ENCODE measurements around the gene STAG3.
"Not testable (repeated sequence)": the region's sequence is repeated elsewhere in the genome, so short reads cannot be mapped to it uniquely, and the experiment has no call there.

Gene STAG3

GRCh38 chr7:100190048-100190711 lies 12.5 kb downstream of the STAG3 start (continued):
- TF ChIP-seq TSHZ2 (CRISPR knock-in tag; IDR thresholded peaks at IDR 0.05) (no peak), TCF4 (CRISPR knock-in tag; IDR thresholded peaks at IDR 0.05; ENCODE audit: borderline replicate concordance) (no peak), ARNTL (CRISPR knock-in tag; IDR thresholded peaks at IDR 0.05; ENCODE audit: borderline replicate concordance, low read depth) (no peak), OSR1 (CRISPR knock-in tag; IDR thresholded peaks at IDR 0.05) (no peak), ISL1 (CRISPR knock-in tag; IDR thresholded peaks at IDR 0.05) (no peak), CSDC2 (CRISPR knock-in tag; IDR thresholded peaks at IDR 0.05) (no peak), ZNF8 (CRISPR knock-in tag; IDR thresholded peaks at IDR 0.05) (no peak)

GRCh38 chr7:100191775-100192174 lies 14.1 kb downstream of the STAG3 start:
- no peak for TF ChIP-seq CSDC2 (CRISPR knock-in tag; IDR thresholded peaks at IDR 0.05)
- no peak for TF ChIP-seq RARB (CRISPR knock-in tag; IDR thresholded peaks at IDR 0.05)
- TF ChIP-seq ISL1 (CRISPR knock-in tag; IDR thresholded peaks at IDR 0.05) = no peak
- TF ChIP-seq CREB5 (CRISPR knock-in tag; IDR thresholded peaks at IDR 0.05; ENCODE audit: low read depth) = no peak
- no peak for TF ChIP-seq ARNTL (CRISPR knock-in tag; IDR thresholded peaks at IDR 0.05; ENCODE audit: borderline replicate concordance, low read depth)
- TF ChIP-seq SNAI2 (CRISPR knock-in tag; IDR thresholded peaks at IDR 0.05) = no peak
- no peak for TF ChIP-seq POU6F1 (CRISPR knock-in tag; IDR thresholded peaks at IDR 0.05; ENCODE audit: borderline replicate concordance, low read depth)
- TF ChIP-seq PPARA (CRISPR knock-in tag; IDR thresholded peaks at IDR 0.05; ENCODE audit: borderline replicate concordance) = no peak
- TF ChIP-seq BACH2 (CRISPR knock-in tag; IDR thresholded peaks at IDR 0.05; ENCODE audit: borderline replicate concordance) = no peak
- no peak for TF ChIP-seq ZFP30 (CRISPR knock-in tag; IDR thresholded peaks at IDR 0.05)
- TF ChIP-seq ESRRG (CRISPR knock-in tag; IDR thresholded peaks at IDR 0.05) = no peak
- TF ChIP-seq TOX (CRISPR knock-in tag; IDR thresholded peaks at IDR 0.05; ENCODE audit: borderline replicate concordance) = no peak
- TF ChIP-seq ZC3H10 (CRISPR knock-in tag; IDR thresholded peaks at IDR 0.05) = no peak
- no peak for TF ChIP-seq TSHZ2 (CRISPR knock-in tag; IDR thresholded peaks at IDR 0.05)
- no peak for TF ChIP-seq ZNF565 (CRISPR knock-in tag; conservative IDR thresholded peaks at IDR 0.05; ENCODE audit: low read depth)
- no peak for TF ChIP-seq ZNF70 (CRISPR knock-in tag; IDR thresholded peaks at IDR 0.05)
- no peak for ATAC-seq

GRCh38 chr7:100192281-100192862 lies 14.7 kb downstream of the STAG3 start:
- not testable (repeated sequence) for ATAC-seq

- no peak for ATAC-seq
- TF ChIP-seq ZNF565 (CRISPR knock-in tag; conservative IDR thresholded peaks at IDR 0.05; ENCODE audit: low read depth) = no peak
- TF ChIP-seq ZNF8 (CRISPR knock-in tag; IDR thresholded peaks at IDR 0.05) = no peak
- TF ChIP-seq TCF4 (CRISPR knock-in tag; IDR thresholded peaks at IDR 0.05; ENCODE audit: borderline replicate concordance) = no peak
- no peak for TF ChIP-seq OSR1 (CRISPR knock-in tag; IDR thresholded peaks at IDR 0.05)
- no peak for TF ChIP-seq PPARA (CRISPR knock-in tag; IDR thresholded peaks at IDR 0.05; ENCODE audit: borderline replicate concordance)
- TF ChIP-seq TOX (CRISPR knock-in tag; IDR thresholded peaks at IDR 0.05; ENCODE audit: borderline replicate concordance) = no peak
- TF ChIP-seq ZNF70 (CRISPR knock-in tag; IDR thresholded peaks at IDR 0.05) = no peak
- TF ChIP-seq CSDC2 (CRISPR knock-in tag; IDR thresholded peaks at IDR 0.05) = no peak
- no peak for TF ChIP-seq SNAI2 (CRISPR knock-in tag; IDR thresholded peaks at IDR 0.05)
Observed at GRCh38 chr7:100192969-100193368, 15.3 kb downstream of the STAG3 start.
